NCI-H2107 treated with DMSO at 0.1 percent for 48 hours (cell line): ENCODE results near the gene ASPN.

Experiments
- DNase-seq: peaks from one replicate; lab custom pipeline; 2025; ENCODE audit not compliant: unreplicated experiment; lab: John Stamatoyannopoulos, UW

ASPN gene

DNA sequence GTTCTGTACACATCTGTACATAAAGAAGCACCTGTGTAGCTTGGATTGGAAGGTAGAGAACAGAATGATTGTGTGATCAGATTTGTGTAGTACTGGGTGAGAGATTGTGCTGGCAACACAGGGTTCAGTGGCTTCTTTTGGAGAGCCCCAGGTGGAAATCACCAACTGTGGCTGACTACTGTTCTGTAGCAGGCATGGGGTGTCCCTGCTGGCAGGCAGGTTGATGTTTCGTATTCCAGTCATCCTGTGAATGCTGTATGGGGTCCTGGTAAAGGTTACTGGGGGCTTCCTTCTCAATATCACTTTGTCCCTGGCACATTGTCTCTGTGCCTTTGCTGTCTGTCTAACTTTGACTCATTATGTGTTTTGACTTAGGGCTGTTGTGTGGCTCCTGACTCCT lies 5.3 kb downstream of the ASPN start:
- no peak for DNase-seq

DNA sequence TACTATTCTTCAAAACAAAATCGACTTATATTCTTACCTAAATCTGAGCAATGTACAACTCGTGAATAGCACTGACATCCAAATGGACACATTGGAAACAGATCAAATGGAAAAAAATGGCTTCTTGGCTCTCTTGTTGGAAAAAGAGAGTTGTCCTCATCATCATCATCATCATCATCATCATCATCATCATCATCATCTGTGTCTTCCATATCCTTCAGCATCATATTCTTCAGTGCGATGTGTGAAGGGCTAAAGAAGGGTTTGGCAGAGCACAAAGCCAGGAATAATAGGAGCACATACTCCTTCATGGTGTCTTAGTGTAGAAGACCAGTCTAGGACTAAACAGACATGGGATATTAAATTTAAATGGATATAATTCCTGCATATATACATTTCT lies 7.7 kb downstream of the ASPN start:
- no peak for DNase-seq

DNA sequence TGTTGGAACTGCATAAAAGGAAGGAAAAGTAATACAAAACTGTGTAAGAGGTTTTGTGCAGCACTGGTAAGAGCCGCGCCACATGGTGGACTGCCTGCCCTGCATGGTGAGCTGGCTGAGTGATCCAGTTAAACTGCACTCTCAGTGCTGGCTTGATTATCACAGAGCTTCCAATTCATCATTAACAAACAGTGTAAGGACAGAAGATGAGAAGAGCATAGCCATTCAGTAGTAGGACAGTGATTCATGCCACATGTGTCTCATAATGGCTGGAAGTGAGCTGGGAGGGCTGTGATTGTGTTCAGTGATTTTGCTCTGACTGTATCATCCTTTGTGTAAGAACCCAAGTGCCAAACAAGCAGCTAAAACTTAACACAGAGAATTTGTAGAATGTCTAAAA lies 14.1 kb downstream of the ASPN start:
- no peak for DNase-seq

DNA sequence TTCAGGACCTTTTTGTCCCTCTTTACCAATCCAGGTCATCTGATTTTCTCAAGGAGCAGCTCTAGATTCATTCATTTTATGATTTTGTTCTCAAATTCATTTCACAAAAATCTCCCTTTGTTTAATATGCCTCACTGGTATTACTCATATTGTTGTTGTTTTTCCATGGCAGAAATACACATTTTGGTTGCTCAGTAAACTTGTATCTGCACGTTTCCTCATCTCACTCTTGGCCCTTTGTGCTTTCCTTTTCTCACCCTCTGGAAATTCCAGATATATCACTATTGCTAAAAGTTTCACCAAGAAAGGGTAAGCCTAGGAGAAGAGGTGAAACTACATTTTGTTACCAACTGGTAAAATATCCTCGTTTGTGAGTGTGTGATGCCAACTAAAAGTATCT lies 14.8 kb downstream of the ASPN start:
- no peak for DNase-seq

DNA sequence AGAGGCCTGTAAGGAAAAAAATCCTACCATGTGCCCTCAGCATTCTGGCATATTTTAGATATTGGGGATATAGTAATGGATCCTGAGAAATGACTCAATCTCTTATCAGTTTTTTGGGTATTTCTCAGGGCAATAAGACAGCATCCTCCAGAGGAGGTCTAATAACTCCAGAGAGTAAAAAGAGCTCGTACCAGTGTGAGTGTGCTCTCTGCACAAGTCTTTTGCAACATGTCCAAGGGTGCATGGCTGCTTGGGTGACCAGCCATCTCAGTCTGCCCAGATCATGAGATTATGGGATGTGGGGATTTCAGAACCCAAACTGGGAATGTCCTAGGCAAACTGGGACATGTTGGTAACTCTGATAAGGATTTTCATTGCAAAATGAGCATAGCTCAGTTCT lies 15.3 kb downstream of the ASPN start:
- DNase-seq = no peak

DNA sequence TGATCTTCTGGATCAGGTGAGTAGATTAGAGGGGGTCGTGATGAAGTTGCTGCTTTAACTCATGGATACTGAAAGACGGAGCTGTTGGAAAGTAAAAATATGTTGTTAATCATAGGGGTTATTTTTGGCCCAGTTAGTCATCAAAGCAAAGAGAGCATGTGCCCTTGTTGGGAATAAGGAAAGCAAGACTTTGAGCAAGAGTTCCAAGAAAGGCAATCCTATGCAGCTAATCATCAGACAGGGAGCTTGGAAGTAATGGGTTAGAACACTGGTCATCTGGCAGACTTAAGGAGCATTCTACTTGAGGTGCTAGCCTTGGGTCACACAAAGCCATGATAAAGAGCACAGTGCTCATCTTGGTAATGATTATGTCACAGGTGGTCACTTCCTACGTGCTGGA lies 18.3 kb downstream of the ASPN start:
- no peak for DNase-seq

DNA sequence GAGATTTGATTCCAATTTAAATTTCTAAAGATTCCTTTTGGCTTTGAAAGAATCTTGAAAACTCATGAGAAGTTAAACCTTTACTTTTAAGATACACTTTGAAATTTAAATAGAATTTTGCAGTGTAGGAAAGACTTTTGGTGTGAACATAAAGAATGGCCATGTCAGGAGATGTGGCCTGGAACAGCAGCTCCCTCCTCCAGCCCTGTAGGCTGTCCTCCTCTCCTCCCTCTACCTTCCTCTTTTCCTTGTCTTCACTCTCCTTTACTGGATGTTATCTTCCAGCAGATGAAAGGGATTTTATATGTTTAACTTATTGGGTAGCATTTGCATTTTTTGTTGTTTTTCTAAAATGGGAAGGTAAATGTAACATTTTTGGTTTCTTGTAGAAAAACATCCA lies 18.9 kb downstream of the ASPN start:
- DNase-seq = no peak

DNA sequence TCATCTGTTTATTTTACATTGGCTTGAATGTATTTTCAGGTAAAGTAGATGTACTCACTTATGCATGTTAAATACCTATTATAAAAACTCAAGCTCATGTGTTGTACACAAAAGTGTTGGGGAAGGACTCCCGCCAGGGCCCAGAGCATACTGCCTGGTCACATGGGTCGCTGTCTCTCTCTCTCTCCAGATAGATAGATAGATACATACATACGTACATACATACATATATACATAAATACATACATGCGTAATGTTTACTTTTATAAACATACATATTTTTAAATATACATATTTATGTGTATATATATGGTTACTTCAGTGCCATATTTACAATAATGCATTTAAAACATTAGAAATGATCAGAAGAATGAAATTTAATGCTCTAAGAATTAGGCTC lies 24.7 kb downstream of the ASPN start:
- DNase-seq = no peak

DNA sequence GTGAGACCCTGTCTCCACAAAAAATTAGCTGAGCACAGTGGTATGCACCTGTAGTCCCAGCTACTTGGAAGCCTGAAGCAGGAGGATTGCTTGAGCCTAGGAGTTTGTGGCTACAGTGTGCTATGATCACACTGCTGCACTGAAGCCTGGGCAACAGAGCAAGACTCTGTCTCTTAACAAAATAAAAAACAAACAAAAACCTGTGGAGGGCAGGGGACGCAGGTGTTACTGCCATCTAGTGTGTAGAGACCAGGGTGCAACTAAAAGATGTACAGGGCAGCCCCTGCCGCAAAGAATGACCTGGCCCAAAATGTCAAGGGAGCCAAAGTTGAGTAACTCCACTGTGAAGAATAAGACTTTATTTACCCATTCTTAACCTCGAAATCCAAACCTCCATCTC lies 27.1 kb downstream of the ASPN start:
- no peak for DNase-seq

DNA sequence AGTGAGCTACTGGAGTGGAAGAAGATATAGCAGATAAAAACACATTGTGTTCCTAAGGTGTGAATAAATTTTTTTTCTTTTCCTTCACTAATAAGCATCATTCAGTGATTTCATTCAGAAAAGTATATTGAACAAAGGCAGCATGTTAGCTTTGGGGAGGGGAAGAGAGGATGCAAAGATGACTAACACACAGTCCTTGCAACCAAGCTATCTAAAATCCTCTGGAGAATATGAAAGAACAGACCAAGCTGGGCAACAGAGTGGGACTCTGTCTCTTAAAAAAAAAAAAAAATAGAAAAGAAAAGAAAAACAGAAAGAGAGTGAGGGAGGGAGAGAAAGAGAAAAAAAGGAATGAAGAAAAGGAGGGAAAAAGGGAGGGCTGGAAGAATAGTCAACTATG lies 35.8 kb downstream of the ASPN start:
- DNase-seq = no peak

DNA sequence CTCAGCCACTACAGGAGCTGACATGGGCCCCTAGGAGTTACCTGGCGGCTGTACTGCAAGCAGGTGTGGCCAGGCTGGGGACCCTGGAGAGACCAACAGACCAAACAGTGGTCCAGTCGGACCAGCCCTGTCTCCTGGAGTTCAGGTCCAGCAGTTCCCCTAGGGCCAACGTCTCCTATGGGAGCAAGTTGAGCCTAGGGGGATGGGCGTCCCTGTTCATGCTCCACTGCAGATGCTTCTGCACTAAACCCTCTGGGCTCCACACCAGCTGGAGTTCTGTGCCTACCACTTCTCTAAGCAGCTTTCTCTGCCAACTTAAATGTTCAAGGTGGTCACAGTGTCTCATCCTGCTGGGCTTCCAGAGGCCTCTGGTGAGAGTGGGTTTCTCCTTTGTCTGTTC lies 37.5 kb downstream of the ASPN start:
- no peak for DNase-seq

DNA sequence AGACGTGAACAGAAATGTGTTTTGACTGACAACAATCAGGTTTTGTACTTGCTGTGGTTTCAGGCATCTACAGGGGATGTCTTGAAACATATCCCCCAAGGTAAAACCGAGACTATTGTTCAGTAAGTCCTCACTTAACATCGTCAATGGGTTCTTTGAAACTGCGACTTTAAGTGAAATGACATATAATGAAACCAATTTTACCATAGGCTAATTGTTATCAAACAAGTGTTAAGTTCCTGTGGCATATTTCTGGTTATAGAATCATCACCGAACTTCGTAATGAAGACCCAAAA lies 41.6 kb downstream of the ASPN start:
- no peak for DNase-seq

DNA sequence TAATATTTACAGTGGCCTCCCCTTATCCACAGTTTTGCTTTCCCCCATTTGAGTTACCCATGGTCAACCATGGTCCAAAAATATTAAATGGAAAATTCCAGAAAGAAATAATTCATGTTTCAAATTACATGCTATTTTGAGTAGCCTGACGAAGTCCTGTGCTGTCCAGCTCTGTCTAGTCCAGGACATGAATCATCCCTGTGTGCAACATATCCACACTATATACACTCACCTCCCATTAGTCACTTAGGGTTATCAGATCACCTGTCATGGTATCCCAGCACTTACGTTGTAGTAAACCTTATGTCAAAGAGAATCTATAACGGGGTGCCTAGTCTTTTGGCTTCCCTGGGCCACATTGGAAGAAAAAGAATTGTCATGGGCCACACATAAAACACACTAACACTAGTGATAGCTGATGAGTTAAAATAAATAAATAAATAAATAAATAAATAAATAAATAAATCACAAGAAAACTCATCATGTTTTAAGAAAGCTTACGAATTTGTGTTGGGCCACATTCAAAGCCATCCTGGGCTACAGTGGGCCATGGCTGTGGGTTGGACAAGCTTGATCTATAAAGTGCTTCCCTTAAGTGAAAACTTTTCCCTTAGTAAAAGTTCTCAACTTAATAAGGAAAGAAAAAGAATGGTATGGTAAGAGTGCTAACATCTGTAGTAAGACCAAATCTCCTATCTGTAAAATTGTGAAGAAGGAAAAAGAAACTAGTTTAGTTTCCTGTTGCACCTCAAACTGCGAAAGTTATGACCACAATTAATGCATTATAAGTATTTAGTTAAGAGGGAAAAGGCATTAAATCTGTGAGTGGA lies 42.2 kb downstream of the ASPN start:
- DNase-seq = no peak

DNA sequence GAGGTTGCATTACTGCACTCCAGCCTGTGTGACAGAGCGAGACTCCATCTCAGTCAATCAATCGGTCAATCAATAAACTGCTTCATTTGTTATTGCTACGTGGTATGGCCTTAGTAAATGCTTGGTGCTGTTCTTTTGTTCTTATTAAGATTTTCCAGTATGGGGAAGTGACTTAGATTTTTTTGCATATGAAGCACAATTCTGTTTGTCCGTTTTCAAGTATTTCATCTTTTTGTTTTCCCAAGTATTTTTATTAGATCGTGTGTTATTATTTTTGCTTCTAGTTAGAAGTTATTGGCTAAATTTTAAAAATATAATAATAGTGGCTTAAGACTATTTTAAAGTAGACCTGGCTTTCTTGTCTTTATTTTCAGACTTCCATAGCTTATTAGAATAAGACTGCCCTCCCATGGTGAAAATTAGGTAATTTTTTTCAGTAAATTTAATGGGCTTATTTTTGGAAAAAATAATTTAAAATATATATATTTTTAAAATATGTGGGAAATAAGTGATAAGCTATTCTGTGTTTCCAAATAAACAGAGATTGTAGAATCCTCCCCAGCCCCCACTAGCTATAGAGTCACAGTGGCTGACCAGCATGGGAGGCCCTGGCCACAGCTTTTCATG lies 43.3 kb downstream of the ASPN start:
- DNase-seq = no peak

DNA sequence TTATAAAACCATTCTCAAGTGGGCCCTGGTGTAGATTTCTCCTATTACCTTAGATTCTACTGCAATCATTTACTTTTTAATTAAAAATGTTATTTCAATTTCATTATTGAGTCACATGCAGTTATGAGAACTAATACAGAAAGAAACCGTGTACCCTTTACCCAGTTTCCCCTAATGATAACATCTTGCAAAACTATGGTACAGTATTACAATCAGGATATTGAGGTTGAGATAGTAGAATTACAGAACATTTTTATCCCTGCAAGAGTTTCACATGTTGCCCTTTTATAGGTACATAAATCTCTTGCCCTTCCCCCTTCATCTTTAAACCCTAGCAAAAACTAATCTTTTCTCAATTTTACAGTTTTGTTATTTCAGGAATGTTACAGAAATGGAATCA lies 47.0 kb downstream of the ASPN start:
- no peak for DNase-seq

DNA sequence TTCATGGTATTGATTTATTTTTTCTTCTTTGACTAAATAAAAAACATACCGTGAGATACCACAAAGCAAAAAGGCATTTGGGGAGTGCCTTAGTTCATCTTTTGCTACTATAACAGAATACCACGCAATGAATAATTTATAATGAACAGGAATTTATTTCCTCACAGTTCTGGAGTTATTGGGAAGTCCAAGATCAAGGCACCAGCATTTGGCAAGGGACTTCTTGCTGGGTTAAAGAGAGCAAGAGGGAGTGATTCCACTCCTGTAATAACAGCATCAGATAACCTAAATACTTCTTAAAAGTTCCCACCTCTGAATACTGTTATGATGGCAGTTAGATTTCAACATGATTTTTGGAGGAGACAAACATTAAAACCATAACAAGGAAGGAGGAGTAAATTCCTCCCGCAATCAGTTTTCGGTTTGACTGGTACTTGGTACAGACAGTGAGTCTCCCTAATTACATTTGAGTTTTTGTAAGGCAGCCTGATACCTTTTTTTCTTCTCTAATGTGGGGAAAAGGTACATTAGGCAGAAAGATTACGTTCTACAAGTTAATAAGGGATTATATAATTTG lies 49.2 kb downstream of the ASPN start:
- DNase-seq = no peak

DNA sequence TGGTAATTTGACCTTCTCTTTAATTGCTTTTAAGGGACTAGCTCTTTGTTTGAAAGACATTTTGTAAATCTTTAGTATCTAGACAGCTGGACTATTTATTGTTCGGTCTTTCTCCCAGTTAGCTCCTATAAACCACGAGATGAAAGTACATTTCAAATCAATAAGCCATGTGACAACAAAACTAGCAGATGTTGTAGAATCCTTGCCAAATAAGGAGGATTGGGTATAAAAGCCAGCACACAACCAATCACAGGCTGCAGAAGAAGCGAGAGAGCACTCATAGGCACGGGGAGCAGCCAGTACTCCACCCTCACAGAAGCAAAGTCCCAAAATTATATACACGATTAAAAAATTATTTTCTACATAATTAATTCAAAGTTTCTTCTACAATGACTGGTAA lies 50.0 kb downstream of the ASPN start:
- DNase-seq = peak; percentile 57

DNA sequence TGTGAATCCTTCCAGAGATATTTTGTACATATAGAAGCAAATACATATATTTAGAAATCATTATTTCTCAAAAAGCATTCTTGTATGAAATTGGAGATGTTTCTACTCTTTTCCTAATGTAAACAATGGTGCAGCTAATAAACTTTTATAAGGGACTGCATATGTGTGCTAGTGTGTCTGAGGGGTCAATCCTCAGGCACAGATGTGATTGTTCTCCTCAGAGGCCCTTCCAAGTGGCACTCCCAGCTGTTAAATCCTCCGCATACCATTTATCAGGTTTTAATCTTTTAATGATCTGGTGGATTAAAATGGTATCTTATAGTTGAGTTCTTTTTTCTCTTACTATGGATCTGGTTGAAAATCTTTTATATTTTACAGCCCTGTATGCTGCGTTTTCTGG lies 52.5 kb downstream of the ASPN start:
- no peak for DNase-seq

DNA sequence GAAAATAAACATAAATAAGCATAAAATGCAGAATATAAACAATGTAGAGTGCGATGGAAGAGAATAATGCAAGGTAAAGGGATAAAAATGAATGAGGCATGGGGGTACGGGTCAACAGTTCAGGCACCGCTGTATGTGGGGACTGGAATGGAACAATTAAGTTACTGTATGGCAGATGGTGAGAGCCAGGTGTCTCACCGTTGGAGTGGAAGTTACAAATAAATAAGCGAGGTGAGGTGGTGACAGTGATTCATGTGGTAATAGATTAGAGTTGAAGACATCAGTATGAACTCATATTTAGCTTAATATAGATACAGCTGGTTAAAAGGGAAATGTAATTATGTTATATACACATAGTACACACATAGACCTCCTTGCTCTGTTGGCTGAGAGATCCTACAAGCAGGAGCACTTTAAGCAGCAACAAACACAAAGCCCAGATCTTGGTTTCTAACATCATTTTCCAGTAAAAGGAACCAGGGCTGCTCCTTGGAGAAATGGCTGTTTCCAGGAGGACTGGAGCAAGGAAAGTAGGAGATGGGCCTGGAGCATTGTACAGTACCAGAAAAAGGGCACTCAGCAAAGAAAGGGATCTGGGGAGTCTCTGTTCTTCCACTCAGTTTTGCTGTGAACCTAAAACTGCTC lies 55.7 kb downstream of the ASPN start:
- peak; percentile 76 for DNase-seq

DNA sequence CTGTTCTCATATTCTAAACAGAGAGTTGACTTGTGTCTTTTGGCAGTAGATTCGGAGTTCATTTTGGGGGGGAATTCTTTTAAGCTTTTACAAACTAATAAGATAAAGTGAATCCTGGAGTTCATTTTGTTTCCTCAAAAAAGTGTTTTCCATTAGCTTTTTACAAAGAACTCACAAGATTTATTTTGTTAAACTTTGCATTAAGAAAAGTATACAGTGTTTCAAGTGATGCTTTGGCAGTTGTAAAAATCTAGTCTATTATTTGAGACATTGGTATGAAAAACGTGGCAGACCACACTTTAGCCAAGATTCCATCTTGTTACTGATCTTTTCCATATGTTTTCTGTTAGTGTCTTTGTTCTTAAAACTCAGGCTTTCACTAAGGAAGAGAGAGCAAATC lies 56.8 kb downstream of the ASPN start:
- DNase-seq = no peak

DNA sequence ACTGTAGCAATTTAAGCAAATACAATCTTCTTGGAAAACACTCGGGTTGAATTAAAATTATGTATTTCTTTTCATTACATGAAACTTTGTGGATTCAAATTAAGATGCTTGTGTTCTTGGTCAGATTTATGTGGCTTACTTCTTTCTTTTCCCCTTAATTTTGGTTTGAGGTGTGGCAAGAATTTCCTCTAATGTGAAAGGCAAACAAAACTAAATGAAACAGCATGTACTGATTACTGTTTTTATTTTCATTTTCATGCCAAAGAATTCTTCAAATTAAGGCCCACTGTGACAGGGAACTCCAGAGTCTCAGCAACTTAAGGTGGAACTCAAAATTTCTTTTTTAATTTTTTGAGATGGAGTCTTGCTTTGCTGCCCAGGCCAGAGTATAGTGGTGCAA lies 58.0 kb downstream of the ASPN start, which contains the start of gene OMD:
OMD (minus strand) TSS at position 132 of the 400 bp plus-strand sequence. CDS start 6,913 bp downstream, outside the sequence.
- no peak for DNase-seq

DNA sequence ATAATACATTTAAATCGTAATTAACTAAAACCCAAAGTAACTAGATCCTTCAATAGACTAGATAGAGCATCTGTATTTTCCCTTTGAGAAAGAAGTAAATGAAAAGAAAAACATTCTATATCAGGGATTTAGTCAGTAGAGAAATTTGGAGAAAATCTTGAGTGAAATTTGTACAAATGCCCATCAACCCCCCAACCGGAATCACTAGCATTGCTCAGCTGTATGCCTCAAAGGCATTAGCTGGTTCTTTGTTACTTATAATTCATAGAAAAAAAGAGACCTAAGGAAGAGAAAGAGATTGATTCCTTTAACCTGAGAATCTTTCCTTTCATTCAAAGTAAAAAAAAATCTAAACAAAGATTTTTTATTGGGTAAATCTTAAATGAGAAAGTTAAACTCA lies 58.7 kb downstream of the ASPN start:
- no peak for DNase-seq
